Suprapubic skin (tissue), 4 donors: ENCODE measurements around the gene SDHC. TPM values are rescaled to one million over a fixed set of nuclear protein-coding genes. Genes with fewer than 3 reads are reported as not detected.

Experiments
- DNase-seq, 2 donors: peaks; one replicate each; pipeline ENCODE4 v3.0.0-alpha.2; 2019; ENCODE audit warnings: low spot score in 2 of 2
- H3K27ac ChIP-seq: fragments of 200-600 bp; sonication (generic); one replicate; pipeline ENCODE4 v1.5.1; 2019
- H3K27me3 ChIP-seq: fragments of 200-600 bp; sonication (generic); one replicate; pipeline ENCODE4 v1.5.1; 2019
- H3K36me3 ChIP-seq: fragments of 200-600 bp; sonication (generic); one replicate; pipeline ENCODE4 v1.5.1; 2019
- H3K4me1 ChIP-seq: fragments of 200-600 bp; sonication (generic); one replicate; pipeline ENCODE4 v1.5.1; 2019
- H3K4me3 ChIP-seq: fragments of 200-600 bp; sonication (generic); one replicate; pipeline ENCODE4 v1.5.1; 2019; ENCODE audit warnings: mild to moderate bottlenecking
- H3K9me3 ChIP-seq: fragments of 200-600 bp; sonication (generic); one replicate; pipeline ENCODE4 v1.5.1; 2019
- EP300 ChIP-seq: sonication (generic); formaldehyde crosslinking; IDR thresholded peaks from one replicate; pipeline ENCODE4 v1.6.1; 2017; ENCODE audit warnings: antibody characterized with exemption
- POLR2A ChIP-seq, 2 donors: fragments of 450-650 bp; IDR thresholded peaks; one replicate each; pipeline ENCODE4 v1.6.1; 2017; ENCODE audit warnings: antibody characterized with exemption in 2 of 2, mild to moderate bottlenecking in 2 of 2, moderate library complexity in 2 of 2
- POLR2AphosphoS5 ChIP-seq, 3 donors: sonication (generic); formaldehyde crosslinking; IDR thresholded peaks; one replicate each; pipeline ENCODE4 v1.6.1; 2017; ENCODE audit warnings: antibody characterized with exemption in 3 of 3
- WGBS: methylation state at CpG from one replicate; pipeline ENCODE4 v1.1.5; 2018; 5-methylcytosine and 5-hydroxymethylcytosine counted together
- total RNA-seq, 4 donors: library from RNA; depleted of rRNA; stranded (reverse); fragments of >200 nt; gene quantifications; one replicate each; pipeline ENCODE4 v1.1.0, GENCODE V29; 2016
- TF ChIP-seq, protein P1 (sequence below), 2 donors: fragments of 200-600 bp in 1 of 2; fragments of 450-650 bp in 1 of 2; sonication (generic) in 1 of 2; IDR thresholded peaks; one replicate each; pipeline ENCODE4 v1.5.1; 2016 to 2019; ENCODE audit warnings: antibody characterized with exemption in 2 of 2, mild to moderate bottlenecking in 1 of 2, moderate library complexity in 1 of 2

SDHC gene
- total RNA-seq, 4 donors from 2014 or later, result 45.0 to 84.6 (median 60.7) TPM

DNA sequence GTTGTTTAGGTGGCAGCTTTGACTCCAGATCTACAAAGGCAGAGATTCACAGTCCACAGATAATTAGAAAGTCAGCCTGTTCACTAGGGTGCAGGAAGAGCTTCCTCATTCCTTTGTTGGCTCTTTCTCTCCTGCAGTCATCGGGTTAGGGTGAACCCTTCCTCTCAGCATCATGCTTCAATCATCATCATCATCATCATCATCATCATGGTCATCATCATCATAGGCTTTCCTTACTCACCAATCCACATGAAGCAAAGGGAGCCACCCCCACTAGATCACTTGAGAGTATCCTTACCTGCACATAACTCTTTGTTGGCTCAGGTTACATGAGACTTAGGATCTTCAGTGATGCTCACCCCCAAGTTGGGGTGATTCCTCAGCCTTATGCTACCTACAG is 23.4 kb upstream of the SDHC start:
- Histone ChIP-seq H3K4me3 (no peak overlapping the region), H3K36me3 (no peaks in the 10 kb centered on the region), H3K27me3 (no peaks in the 10 kb centered on the region), H3K27ac (no peak overlapping the region), H3K9me3 (no peaks in the 10 kb centered on the region), H3K4me1 (peaks cover 3% of the 10 kb centered on the region)
- WGBS, result 89% methylated on average over 1 of the region's 1 CpG
- DNase-seq, result no peak
- TF ChIP-seq, protein P1, sequence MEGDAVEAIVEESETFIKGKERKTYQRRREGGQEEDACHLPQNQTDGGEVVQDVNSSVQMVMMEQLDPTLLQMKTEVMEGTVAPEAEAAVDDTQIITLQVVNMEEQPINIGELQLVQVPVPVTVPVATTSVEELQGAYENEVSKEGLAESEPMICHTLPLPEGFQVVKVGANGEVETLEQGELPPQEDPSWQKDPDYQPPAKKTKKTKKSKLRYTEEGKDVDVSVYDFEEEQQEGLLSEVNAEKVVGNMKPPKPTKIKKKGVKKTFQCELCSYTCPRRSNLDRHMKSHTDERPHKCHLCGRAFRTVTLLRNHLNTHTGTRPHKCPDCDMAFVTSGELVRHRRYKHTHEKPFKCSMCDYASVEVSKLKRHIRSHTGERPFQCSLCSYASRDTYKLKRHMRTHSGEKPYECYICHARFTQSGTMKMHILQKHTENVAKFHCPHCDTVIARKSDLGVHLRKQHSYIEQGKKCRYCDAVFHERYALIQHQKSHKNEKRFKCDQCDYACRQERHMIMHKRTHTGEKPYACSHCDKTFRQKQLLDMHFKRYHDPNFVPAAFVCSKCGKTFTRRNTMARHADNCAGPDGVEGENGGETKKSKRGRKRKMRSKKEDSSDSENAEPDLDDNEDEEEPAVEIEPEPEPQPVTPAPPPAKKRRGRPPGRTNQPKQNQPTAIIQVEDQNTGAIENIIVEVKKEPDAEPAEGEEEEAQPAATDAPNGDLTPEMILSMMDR (IDR thresholded peaks at IDR 0.05), result no peak
- TF ChIP-seq POLR2A (IDR thresholded peaks at IDR 0.05), result no peak
- TF ChIP-seq EP300, result no peak
- no peak for TF ChIP-seq POLR2AphosphoS5 (IDR thresholded peaks at IDR 0.05)

DNA sequence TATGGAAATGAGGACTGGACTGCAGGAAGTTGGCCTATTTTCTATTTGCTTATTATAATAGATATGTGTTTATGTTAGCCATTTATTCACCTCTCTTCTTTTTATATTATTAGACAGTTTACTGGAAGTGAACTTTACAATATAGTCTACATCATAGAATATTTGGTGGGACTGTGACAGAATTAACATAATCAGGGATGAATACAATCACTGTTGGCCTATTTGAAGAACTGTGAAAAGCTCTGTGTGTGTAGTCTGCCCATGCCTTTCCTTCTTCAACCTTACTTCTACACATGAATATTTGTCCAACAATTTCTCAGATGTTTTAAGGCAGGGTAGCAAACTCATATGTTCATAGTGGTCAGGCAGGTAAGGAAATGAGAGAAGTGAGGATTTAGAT is 16.8 kb upstream of the SDHC start:
- Histone ChIP-seq H3K27ac (no peak overlapping the region), H3K36me3 (no peaks in the 10 kb centered on the region), H3K4me1 (no peaks in the 10 kb centered on the region), H3K4me3 (no peak overlapping the region), H3K9me3 (no peaks in the 10 kb centered on the region), H3K27me3 (no peaks in the 10 kb centered on the region)
- TF ChIP-seq, protein P1 (IDR thresholded peaks at IDR 0.05), result no peak
- DNase-seq, result no peak

DNA sequence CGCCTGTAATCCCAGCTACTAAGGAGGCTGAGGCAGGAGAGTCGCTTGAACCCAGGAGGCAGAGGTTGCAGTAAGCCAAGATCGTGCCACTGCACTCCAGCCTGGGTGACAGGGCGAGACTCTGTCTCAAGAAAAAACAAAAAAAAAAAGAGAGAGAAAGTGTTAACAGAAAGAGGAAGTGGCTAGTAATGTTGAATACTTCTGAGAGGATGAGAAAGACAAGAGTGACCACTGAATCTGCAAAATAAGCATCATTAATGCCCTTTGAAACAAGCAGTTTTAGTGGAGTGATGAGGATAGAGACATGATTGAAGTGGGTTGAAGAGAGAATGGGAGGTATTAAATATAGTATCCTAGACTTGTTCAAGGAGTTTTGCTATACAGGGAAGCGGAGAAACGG is 16.1 kb upstream of the SDHC start:
- Histone ChIP-seq H3K27ac (no peak overlapping the region), H3K36me3 (no peaks in the 10 kb centered on the region), H3K4me1 (no peaks in the 10 kb centered on the region), H3K9me3 (no peaks in the 10 kb centered on the region), H3K27me3 (no peaks in the 10 kb centered on the region), H3K4me3 (no peak overlapping the region)
- no peak for DNase-seq
- TF ChIP-seq, protein P1 (IDR thresholded peaks at IDR 0.05), result no peak
- TF ChIP-seq POLR2A (IDR thresholded peaks at IDR 0.05) (no peak), EP300 (no peak), POLR2AphosphoS5 (IDR thresholded peaks at IDR 0.05) (no peak)
- WGBS, result 89% methylated on average over 6 of the region's 6 CpGs

DNA sequence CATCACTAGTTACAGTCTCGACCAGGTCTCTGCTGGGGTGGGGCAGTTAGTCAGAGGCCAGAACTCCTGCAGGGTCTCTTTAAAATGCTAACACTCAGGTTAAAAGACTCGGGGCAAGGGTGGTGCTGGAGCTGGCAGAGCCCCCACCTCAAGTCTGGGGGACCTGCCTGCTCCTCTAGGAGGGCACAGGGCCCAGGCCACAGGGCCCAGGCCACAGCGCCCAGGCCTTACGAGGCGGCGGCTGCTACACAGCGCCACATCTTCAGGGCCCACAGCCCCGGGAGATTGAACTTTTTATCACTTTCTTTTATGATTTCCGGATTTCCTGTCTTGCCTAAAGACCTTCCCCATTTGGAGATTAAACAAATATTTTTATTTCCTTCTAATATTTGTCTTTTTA is 14.8 kb upstream of the SDHC start:
- no peak overlapping the region for H3K27ac ChIP-seq
- H3K27me3 ChIP-seq, result no peaks in the 10 kb centered on the region
- TF ChIP-seq POLR2AphosphoS5 (IDR thresholded peaks at IDR 0.05) (no peak), EP300 (no peak), POLR2A (IDR thresholded peaks at IDR 0.05) (no peak)
- TF ChIP-seq, protein P1 (IDR thresholded peaks at IDR 0.05), result no peak
- no peak overlapping the region for H3K4me3 ChIP-seq
- H3K36me3 ChIP-seq, result no peaks in the 10 kb centered on the region
- H3K9me3 ChIP-seq, result no peaks in the 10 kb centered on the region
- peaks cover under 1% of the 10 kb centered on the region for H3K4me1 ChIP-seq
- WGBS, result 81% methylated on average over 9 of the region's 9 CpGs
- no peak for DNase-seq

DNA sequence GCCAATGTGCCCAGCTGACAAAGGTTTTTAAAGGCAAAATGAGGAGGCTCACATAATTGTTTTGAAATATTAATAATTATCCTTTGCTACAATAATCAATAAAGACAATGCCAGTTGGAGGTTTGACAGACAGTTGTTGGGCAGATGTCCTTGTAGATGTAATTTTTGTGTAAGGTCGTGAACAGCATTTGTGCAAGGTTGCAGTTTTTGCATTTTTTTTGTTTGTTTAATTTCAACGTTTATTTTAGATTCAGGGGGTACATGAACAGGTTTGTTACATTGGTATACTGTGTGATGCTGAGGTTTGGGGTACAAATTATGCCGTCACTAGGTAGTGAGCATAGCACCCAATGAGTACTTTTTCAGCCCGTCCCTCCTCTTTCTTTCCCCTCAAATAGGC is 13.7 kb upstream of the SDHC start:
- WGBS, result 80% methylated on average over 4 of the region's 4 CpGs
- DNase-seq, result no peak
- Histone ChIP-seq H3K27ac (no peak overlapping the region), H3K4me3 (no peak overlapping the region), H3K4me1 (peaks cover 12% of the 10 kb centered on the region), H3K36me3 (no peaks in the 10 kb centered on the region), H3K27me3 (no peaks in the 10 kb centered on the region), H3K9me3 (no peaks in the 10 kb centered on the region)
- TF ChIP-seq POLR2A (IDR thresholded peaks at IDR 0.05), result no peak
- TF ChIP-seq EP300, result no peak
